ENCODE results near the gene CDH23.

Gene CDH23

DNA sequence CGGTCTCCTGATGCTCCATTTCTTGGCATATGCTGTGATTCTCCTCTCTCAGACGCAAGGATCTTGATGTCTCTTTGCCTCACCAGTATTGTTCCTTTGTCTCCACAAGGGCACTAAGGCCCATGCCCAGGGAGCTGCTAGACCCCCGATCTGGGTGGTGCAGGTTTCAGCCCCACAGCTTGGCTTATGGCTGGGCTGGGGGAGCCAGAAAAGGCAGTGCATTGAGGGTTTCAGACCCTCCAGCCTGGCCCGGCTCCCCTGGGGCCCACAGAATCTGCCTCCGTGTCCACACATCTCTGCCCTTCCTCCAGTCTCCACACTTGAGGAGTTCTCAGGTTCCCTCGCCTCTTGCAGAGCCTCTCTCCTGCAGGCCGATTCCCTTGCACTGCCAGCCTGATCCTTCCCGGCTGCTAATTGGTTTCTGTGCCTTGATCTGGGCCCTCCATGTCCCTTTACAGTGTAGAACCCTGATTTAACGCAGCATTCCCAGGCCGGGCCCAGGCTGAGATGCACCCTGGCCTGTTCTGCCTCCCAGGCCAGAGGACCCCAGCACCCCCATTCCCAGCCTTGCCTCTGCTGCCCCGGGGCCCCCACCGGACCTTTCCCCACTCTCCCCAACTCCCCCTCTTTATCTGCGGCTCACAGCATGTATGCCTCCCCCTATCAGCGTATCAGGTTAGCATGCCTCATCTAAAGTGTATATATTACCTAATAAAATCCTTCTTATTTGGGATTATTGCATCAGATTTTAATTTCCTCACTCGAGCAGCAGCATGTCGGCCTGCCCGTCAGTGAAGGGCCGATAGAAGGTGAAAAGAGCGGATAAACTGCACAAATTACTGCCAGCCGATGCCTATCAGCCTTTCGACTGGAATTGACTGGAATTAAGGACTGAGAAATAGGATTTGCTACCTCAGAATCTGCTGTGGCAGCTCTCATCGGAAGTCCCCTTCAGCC is 177.1 kb downstream of the CDH23 start:
- TF ChIP-seq, protein P1, sequence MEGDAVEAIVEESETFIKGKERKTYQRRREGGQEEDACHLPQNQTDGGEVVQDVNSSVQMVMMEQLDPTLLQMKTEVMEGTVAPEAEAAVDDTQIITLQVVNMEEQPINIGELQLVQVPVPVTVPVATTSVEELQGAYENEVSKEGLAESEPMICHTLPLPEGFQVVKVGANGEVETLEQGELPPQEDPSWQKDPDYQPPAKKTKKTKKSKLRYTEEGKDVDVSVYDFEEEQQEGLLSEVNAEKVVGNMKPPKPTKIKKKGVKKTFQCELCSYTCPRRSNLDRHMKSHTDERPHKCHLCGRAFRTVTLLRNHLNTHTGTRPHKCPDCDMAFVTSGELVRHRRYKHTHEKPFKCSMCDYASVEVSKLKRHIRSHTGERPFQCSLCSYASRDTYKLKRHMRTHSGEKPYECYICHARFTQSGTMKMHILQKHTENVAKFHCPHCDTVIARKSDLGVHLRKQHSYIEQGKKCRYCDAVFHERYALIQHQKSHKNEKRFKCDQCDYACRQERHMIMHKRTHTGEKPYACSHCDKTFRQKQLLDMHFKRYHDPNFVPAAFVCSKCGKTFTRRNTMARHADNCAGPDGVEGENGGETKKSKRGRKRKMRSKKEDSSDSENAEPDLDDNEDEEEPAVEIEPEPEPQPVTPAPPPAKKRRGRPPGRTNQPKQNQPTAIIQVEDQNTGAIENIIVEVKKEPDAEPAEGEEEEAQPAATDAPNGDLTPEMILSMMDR (IDR thresholded peaks at IDR 0.05), result no peak

DNA sequence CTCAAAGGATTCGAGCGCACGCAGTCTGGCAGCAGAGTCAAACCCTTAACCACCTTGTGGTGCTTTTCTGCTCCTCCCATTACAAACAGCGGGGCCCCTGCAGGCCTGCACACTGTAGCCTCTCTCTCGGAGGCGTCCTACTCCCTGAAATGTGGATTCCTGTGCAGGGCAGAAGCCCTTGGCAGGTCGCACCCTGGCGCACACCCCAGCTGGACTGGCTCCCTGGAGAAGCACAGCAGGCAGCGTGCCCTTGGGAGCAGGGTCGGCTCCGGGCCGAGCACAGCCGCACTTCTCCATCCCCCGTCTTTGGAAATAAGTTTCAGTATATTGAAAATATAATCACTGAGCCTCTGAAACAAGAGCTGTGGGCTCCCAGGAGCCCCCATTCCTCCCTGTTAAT is 178.7 kb downstream of the CDH23 start:
- TF ChIP-seq, protein P1 (IDR thresholded peaks at IDR 0.05), result no peak

DNA sequence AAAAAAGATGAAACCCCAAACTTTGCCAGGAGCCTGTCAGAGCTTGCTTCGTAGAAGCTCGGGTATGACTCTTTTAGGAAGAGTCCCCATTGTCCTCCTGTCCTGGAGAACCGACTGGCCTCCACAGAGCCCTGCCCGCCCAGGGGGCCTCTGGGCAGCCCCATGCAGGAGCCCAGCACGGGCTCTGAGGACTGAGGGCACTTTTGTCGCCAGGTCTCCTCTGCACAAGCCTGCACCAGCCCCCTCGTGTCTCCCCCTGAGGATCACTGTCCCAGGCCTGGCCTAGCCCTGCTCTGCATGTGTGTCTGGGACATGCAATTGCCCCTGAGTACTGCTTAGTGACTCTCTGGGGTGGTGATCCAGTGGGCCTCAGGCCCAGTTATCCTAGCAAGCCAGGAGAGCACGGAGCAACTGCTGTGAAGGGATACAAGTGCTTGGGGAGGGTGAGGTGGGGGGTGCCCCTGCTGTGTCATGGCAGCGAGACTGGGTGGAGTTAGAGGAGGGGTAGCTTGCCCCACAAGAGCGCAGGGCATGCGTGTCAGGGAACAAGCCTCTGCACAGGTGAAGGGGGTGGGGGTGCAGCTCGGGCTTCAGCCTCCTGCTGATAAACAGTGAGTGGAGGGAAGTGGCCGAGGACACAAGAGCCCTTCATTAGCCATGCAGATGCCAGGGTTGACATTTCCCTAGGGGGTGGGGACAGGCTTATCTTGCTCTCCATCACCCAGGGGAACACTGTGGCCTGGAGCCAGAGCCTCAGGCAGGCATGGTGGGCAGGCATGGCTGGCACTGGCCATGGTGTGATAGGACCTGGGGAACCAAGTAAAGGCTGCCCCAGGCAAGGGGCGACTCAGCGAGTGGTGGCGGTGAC is 179.4 kb downstream of the CDH23 start:
- TF ChIP-seq, protein P1 (IDR thresholded peaks at IDR 0.05), result no peak

DNA sequence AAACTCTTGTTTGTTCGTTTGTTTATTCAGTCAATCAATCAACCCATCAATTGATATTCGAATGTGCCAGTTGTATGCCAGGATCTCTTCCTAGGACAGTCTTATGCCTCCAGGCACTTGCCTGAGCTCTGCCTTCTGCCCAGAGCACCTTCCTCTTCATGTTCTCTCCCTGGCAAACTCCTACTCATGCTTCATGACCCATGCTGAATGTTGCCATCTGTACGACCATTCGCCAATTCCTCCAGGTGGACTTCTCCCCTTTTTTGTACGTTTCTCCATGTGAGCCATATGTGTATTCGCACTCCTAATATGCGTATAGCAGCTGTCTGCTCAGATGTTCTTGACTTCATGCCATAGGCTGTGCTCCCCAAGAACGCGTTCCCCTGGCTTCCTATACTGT is 180.1 kb downstream of the CDH23 start:
- TF ChIP-seq, protein P1 (IDR thresholded peaks at IDR 0.05), result no peak

DNA sequence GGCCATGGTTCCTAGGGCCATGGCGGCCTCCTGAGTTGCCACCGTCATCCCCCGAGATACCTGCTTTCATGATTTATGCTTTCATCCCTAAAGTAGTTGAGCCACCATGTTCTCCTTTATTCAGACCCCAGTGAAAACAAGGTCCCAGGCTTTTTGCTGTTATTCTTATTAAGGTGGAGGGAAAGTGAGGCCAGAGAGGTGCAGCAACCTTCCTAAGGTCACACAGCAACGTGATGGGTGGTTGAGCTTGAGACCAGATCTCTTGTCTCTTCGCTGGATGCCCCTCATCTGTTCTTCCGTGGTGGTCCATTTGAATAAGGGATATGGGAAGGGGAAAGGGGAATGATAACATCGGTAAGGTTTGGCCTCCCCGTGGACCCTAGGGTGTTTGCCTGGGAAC is 180.6 kb downstream of the CDH23 start:
- TF ChIP-seq, protein P1 (IDR thresholded peaks at IDR 0.05), result no peak

DNA sequence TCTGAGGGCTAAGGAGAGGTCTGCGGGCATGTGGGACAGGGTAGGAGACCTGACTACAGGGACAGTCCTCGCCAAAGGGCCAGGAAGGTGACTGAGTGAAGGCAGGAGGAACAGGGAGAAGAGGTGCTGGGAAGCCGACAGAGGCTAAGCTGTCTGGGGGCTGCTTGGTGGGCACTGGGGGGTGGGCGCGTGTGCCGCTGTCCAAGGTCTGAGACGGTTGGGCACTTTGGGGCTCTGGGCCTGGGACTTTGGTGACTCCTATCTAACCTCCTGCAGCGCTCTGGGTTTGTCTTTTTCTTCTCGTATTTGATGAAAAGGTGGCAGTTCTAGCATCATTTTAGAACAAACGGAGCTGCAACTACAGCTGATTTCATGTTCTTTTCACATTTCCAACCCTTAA is 181.3 kb downstream of the CDH23 start:
- TF ChIP-seq, protein P1 (IDR thresholded peaks at IDR 0.05), result no peak

DNA sequence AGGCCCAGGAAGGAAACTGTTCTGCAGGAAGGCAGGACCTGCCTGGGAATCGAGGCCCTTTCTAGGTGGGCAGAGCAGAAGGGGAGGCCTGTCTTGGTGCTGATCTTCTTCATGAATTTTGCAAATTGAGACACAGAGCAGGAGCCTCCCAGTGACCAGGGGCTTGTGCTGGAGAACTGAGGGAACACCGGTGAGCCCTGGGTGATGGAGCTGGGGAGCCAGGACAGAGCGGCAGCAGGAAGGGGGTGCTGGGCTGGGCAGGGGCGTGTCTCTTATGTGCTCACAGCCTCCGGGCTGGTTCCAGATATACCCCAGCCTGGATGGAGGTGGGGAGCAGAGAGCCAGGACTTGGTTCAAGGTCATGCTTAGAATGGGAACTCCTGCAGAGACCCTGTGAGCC is 182.9 kb downstream of the CDH23 start:
- TF ChIP-seq, protein P1 (IDR thresholded peaks at IDR 0.05), result no peak

All from LNCAP (cell line).